Thyroid gland (tissue), 4 donors: ENCODE results near the gene GLRA3.

Experiments used
- CTCF ChIP-seq, 6 experiments: fragments of 200-600 bp in 3 of 6; fragments of 450-650 bp in 3 of 6; sonication (generic) in 3 of 6; IDR thresholded peaks; one replicate each; pipeline ENCODE4 v1.5.1; 2016 to 2019; ENCODE audit warnings: antibody characterized with exemption in 6 of 6, mild to moderate bottlenecking in 2 of 6, inconsistent platforms in 1 of 6, moderate library complexity in 1 of 6
- POLR2A ChIP-seq, 2 donors: fragments of 450-650 bp; IDR thresholded peaks; one replicate each; pipeline ENCODE4 v1.6.1; 2017; ENCODE audit warnings: antibody characterized with exemption in 2 of 2, mild to moderate bottlenecking in 2 of 2, moderate library complexity in 1 of 2

- TF ChIP-seq CTCF (IDR thresholded peaks at IDR 0.05) (peak in 3 of 6 experiments; percentile 21 to 42 (median 28)), POLR2A (IDR thresholded peaks at IDR 0.05) (no peak)
Measured at GRCh38 chr4:174714393-174715211, 114.4 kb downstream of the GLRA3 start.
